MV-4-11 (cell line): ENCODE measurements around the gene SH3PXD2B.
A peak's percentile ranks its signal among the peaks of the same experiment; 100 is the strongest.

Experiments
- DNase-seq: peaks from one replicate; lab custom pipeline; 2025; lab: John Stamatoyannopoulos, UW

The SH3PXD2B gene

DNA sequence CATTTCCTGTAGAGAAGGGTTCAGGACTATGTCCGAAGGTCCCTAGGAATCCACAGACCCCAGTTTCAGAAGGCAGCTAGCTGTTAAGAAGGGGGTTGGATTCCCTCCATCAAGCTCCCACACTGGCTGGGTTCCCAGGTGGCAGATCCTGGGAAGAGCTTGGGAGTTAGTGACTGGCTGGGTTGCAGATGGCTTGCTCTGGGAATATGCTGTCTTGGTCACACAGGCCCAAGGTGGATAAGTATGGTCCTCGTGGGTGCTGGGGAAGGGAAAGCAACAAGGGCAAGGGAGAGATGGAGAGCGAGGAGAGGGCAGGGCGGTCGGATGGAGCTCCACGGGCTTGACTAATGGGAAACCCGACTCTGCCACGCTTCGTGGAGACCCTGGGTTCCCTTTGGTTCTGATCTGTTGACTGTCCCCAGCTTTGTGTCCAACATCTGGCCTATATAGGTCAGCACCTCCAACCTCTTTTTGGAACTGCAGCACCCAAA, 17.4 kb downstream of the SH3PXD2B start:
- no peak for DNase-seq

DNA sequence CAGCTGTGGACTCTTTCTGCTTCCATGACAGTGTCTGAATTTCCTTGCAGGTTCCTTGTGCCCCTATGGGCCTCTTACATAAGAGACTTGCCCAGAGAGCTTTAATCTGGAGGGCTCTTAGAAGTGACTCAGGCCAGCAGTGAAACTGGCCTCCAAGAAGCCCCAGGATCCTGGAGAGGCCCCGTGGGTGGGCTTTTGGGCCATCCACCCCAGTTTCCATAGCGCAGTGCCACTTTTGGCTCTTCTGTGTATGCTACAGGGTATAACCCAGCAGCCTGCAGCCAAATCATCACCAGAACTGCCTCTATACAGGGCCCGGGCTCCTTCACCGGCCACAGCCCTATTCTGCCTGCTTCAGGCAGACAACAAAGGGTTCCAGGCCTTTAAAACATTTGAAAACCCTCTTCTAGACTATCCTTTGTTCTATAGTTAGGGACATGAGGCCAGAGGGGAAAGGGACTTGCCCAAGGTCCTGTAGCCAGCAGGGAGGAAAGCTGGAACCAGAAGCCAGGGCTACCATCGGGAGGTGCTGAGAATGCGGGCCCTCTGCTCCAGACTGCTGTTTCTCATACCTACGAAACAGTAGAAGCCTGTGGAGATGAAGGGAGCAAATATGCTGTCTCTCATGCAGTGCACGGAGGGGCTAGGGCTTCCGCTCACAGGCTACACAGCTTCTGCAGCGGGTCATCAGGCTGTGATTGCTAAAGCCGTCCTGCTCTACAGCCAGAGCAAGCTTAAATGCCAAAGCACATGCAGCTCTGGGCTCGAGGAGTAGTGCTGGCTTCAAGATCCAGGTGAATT, 18.0 kb downstream of the SH3PXD2B start:
- DNase-seq, result no peak

DNA sequence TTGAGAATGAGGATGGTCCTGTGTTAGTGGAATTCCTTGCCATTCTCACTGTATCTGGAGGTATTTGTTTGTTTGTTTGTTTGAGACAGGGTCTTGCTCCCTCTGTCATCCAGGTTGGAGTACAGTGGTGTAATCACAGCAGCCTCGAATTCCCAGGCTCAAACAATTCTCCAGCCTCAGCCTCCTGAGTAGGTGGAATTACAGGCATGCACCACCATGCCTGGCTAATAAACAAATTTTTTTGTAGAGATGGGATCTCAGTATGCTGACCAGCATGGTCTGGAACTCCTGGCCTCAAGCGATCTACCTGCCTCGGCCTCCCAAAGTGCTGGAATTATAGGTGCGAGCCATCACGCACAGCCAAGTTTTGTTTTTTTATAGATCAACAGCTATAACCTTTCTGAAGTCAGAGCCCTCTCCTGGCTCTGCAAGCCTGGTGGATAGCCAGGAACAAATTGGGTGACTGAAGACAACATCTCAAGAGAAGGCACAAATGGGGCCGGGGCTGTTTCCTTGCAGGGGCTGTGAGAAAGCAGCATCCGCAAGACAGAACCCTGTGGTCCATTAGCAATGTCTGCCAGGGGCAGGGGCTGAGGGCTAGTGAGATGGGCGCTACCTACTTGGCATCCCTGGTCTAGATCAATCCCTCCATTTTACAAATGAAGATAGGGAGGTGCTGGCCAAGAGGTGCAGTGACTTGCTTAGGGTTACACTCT, 18.8 kb downstream of the SH3PXD2B start:
- DNase-seq, result no peak

DNA sequence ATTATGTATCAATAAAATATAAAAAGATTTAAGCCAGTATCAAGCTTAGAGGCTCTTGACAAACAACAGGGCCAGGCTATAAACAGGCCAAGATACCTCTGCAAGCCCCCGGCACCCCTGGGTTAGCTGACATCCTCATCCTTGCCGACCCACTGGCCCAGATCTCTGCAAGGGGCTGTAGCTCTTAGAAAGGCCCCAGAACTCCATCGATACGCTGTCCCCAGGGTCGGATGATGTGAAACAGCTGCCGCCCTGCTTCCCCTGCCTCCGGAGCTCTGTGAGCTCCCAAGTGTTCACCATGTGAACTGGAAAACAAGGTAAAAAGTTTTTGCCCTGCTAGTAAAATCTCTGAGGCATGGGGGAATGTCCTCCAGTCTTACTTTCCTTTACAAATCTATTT, 20.1 kb downstream of the SH3PXD2B start:
- no peak for DNase-seq

DNA sequence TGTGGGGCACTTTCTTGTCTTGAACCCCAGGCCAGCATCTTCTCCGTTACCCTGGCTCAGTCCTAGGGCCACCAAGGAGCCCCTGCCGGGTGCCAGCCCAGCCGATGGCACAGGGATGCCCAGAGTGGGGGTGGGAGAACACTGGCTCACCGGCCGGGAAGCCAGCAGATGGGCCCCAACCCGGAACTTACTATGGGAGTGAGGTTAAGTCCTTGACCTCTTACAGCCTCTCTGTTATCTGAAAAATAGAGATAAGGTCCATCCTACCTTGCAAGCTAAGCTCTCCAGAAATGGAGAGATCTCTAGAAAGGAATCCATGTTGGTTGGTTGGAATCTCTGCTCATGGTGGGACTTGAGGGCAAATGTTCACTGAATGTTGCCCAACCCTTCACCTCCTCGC, 20.8 kb downstream of the SH3PXD2B start:
- DNase-seq, result no peak

DNA sequence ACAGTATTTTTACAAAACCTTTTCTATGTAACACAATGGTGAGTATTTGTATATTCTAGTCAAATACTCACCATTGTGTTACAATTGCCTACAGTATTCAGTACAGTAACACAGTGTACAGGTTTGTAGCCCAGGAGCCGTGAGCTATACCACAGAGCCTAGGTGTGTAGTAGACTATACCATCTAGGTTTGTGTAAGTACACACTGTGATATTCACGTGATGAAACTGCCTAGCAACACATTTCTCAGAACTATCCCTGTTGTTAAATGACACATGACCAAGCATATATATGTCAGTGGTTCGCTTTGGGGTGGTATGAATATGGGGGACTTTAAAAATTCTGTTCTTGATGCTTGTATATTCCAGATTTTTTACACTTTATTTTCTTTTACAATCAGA, 21.3 kb downstream of the SH3PXD2B start:
- DNase-seq, result no peak

DNA sequence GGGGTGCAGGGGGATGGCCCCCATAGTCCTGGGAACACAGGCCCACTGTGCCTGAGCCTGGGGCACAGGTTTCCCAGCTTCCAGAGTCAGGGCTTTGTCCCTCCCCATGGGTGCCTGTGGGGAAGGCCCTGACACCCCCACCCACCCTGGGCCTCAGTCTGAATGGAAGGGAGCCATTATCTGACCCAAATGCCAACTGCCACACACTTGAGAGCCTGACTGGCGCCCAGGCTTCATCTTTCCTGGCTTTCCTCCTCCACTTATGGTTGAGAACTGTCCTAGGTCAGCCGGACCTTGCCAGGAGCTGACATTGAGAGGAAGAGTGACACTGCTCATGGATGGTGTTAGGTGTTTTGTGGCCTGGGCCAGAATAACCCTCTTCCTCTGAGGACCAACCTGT, 24.0 kb downstream of the SH3PXD2B start:
- DNase-seq, result no peak

DNA sequence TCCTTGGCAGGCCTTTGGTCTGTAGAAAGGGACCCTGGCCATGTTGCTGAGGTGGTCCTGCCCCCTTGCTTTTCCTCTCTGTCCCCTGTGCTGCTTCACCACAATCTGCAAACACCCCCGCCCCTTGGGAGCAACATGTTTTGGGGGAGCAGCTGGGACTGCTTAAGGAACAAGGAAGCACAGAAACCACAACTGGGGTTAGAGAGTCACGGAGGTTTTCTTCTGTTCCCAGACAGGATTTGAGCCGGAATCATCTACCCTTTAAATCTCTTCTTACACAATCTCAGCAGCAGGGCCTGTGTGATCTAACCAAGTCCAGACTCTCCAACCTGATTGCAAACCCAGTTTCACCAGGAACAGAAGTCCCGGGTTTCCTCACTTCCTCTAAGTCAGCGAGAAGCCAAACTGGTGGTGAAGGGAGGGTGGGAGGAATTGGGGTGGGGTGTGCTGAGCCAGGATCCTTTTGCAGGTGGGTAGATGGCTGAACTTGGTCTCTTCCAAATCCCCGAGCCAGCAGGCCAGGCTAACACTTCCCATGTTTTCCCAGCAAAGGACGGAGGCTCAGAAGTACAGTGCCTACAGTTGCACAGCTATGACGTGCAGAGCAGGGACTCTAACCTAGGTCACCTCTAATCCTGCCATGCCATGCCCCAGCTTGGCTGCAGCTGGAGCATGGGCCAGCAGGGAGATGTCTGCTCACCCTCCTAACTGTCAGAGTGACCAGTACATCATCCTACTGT, 25.0 kb downstream of the SH3PXD2B start:
- peak; percentile 84 for DNase-seq

DNA sequence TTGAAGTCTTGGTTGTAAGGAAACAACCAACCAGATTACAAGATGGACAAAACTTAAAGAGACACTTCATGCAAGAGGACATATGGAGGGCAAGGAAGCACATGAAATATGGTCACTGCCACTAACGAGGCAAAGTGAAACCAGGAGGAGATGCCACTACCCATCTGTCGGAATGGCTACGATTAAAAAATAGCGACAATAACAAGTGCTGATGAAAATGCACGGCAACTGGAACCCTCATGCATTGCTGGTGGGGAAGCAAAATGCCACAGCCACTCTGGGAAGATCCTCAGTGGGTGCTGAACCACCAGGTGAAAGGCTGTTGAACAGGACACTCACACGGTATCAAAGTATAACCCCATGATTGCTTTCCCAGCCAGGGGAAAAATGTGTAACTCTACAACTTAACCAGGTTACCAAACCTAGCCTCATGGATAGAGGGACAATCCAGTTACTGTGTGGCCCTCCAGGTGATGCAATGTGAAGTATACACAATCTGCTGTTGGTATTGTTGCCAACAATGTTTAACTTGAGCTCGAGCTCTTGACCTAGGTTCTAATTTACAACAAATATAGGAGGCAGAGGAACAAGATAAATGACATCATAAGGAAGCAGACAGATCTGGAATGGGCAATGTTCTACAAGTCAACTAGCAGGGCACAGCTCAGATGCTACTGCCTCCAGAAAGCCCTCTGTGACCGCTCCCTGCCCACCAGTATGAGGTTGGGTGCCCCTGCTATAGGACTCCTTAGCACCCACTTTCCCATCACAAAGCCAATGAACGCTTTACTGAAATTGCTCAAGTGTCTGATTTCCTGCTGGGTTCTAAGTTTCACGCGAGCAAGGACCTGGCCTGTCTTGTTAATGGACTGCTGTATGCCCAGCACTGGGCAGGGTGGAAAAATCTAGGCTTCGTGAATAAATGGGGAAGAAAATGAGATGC, 25.8 kb downstream of the SH3PXD2B start:
- no peak for DNase-seq

DNA sequence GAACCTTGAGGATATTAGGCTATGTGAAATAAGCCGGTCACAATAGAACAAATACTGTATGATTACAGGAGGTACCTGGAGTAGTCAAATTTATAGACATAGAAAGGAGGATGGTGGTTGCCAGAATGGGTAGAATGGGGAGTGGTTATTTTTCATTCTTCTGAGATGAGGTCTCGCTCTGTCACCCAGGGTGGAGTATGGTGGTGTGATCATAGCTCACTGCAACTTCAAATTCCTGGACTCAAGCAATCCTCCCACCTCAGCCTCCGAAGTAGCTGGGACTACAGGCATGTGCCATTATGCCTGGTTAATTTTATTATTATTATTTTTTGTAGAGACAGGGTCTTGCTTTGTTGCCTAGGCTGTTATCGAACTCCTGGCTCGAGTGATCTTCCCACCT, 27.1 kb downstream of the SH3PXD2B start:
- DNase-seq, result no peak

DNA sequence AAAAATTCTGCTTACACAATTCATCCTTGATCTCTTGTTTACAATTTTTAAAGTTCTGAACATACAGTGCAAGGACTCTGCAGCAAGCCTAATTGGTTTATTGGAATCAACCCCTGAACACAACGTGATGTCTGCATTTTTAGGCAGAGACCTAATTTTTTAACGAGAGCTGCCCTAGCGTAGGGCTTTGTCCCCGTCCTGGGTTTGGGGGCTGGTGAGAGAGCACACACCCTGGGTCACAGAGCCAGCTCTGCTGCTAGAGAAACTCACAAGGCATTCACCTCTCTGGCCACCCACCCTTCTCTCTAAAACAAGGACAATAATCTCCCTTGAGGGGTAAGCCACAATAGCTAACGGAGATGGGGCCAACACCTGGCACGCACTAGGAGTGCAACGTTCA, 28.2 kb downstream of the SH3PXD2B start:
- DNase-seq, result no peak

DNA sequence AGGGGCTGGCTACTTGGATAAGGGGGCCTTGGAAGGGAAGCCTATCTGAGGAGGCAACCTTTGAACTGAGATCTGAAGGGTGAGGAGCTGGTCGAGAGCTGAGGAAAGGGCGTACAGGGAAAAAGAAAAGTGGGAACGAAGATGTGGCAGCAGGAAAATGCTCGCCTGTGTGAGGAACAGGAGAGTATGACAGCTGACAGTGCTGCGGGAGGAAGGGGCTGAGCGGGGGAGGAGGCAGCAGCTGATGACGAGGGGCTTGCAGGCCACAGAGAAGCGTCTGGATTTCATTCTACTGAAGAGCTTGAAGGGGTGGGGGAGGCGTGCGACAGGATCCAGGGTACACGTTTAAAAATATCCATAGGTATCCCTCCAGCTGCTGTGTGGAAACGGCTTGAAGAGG, 28.9 kb downstream of the SH3PXD2B start:
- DNase-seq, result no peak

DNA sequence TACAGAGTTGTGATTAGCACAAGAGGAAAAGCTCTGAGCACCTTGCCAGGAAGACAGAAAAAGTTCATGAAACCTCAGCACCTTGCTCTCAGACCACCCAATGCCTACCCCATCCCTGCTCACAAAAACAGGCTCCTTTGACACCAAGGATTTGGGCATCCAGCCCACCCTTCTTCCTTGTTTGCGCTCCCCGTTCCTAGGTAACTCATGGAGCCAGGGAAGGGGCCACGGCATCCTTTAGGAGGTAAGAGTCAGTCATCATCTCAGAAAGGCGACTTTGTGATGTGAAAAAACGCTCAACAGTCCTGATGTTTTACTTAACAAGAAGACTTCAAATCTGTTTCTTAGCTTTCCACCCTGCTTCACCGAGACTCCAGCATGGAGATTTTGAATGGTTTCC, 29.5 kb downstream of the SH3PXD2B start:
- DNase-seq, result no peak

DNA sequence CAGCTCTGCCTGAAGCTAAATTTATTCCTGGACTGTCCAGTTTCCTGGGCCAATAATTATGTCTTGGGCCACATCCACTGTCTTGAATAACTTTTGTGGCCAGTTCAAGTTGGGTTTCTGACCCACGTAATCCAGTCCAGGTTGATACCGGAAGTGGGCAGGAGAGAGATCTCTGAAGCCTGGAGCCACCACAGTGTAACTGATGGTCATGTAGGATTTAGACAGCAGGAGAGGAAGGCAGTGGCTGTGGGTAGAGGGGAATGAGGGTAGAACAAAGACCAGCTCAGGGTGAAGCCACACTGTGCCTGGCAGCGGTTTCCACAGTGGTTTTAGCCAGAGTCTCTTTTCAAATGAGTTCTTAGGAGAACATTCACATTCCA, 30.2 kb downstream of the SH3PXD2B start:
- DNase-seq, result peak; percentile 16

DNA sequence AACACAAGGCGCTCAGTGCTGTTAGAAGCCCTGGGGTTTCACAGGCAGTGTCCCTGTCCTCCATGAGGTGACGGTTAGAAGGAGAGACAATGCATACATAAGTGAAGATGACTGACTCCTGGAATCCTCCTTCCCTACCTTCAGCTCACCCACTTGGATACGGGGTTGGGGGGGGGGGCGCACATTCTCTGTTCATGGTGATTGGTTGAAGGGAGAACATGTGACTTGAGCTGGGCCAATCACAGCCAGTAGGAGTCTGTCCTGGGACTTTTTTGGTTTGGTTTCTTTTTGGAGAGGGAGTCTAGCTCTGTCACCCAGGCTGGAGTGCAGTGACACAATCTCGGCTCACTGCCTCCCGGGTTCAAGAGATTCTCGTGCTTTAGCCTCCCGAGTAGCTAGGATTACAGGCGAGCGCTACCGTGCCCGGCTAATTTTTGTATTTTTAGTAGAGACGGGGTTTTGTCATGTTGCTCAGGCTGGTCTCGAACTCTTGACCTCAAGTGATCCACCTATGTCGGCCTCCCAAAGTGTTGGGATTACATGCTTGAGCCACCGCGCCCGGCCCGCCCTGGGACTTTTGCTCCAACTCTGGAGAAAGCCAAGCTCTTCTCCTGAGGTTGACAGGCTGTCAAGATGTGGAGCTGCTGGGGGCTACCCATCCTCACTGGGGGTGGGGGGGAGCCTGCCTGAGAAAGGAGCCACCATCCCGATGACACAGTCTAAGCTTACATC, 30.8 kb downstream of the SH3PXD2B start:
- DNase-seq, result no peak

DNA sequence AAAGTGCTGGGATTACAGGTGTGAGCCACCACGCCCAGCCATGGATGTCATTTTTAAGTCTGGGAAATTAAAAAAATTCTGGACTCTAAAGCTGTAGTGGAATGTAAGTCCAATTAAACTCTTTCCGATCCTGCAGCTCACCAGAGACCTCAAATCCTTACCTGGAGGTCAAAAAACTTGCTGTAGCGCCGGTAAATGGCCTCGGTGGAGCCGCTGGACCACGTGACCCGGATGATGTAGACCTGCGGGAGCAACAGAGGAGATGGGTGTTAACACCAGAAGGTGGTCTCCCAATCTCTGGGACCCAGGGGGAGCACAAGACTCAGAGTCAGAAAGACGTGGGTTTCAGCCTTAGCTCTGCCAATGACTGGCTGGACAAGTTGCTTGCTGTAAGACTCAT, 32.1 kb downstream of the SH3PXD2B start:
- no peak for DNase-seq

DNA sequence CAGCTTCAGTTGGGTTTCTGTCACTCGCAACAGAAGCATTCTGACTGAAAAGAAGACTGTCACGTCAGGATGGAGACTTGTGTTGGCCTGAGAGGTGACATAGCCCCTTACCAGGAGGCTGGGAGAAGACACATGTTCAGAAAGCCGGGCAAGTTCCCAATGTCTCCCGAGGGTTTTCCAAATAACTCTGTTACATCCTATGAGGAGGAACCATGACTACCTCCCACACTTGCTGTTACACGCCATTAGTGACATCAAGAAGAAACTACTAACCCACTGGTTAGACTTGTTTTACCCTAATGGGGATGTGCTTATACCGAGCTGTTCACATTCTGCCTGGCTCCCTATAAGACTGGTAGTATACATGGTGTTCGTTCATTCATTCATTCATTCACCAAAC, 33.3 kb downstream of the SH3PXD2B start:
- no peak for DNase-seq

DNA sequence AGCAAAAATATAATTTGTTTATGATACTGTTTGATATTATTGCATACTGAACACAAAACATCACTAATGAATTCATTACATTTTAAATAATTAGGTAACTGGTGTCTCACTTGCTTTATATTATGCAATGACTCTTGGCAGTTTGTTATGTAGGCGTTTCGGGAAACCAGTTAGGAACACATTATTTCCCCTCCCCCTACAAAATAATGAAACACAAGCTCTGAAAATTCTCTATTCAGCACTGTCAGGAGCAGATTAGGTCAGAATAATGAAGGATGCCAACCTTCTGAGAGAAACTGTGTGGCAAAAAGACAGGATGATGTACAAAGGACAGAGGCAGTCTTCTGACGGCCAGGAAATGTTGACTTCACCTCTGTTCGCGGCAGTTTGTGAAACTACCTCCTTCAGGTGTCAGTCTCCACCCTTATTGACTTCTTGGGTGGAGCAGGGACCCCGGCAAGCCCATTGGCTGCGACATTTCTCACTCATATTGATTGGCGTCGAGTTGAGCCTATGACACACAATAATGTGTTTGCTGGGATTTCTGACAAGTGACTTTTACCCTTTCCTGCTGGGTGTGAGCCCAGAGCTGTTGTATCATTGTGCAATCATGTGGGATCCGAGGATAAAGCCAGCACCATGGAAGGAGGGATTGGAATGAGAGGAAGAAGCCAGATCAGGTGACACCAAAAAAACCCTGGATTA, 33.9 kb downstream of the SH3PXD2B start:
- no peak for DNase-seq

DNA sequence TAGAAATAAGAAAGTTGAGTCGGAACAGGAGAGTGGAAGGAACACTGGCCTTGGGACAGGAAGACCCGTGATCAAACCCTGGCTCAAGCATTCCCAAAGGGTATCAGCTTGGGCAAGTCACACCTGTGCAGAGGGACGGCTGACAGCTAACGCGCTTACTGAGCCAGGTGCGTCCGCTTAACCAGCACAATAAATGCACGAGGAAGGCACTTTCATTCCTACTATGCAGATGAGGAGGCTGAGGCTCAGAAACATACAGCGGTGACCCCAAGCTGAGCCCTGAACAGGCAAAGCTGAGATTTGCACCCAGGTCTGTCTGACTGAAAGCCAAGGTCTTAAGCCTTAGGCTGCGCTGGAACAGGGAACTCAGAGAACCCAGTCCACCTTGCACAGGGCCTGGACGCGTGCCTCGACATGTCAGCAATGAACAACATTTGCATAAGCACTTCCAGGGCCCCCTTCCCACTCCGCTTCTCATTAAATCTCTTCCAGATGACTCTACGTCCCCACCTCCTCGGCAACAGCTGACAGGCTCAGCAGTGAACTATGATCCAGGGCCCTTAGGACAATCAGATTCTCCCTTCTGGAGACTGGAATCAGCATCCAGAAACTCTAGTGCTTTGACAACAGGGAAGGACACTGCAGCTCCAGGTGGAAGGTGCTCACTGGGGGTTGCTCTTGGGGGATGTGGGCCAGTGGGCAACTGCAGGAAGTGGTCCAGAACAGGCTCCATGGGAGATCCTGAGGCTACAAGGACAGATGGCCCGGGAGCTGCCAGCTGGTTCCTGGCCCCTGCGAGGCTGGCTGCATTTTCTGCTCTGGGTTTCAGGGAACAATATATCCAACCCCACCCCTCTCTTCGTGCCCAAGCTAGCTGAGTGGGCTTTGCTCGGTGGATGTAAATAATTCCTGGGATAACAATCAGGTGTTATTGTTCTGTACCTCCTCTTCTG, 35.2 kb downstream of the SH3PXD2B start:
- DNase-seq, result no peak
